ENCODE measurements around the gene CCNDBP1.
"Not testable (repeated sequence)": the region's sequence is repeated elsewhere in the genome, so short reads cannot be mapped to it uniquely, and the experiment has no call there.

CCNDBP1 gene

DNA sequence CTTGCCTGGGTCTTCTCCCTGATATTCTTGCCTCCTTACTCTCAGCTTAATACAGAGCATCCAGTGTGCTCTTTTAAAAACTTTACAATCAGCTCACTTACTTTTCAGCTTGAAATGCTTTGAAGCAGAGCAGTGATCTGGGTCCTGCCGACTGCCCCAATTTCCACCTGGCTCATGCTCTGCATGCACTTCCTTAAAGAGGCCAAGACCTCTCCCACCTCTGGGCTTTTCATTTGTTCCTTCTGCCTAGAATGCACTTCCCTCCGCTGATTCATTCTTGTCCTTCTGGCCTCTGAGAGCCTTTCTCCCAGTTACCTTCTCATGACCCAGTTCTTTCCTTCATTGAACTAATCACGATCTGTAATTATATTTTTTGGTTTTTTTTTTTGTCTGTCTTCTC, 1.9 kb upstream of the CCNDBP1 start:
- H3K4me3 ChIP-seq (ENCODE audit: low read length), result no peak overlapping the region
- no peak for TF ChIP-seq ZNF274 (IDR thresholded peaks at IDR 0.05; ENCODE audit: low read depth, low read length)

DNA sequence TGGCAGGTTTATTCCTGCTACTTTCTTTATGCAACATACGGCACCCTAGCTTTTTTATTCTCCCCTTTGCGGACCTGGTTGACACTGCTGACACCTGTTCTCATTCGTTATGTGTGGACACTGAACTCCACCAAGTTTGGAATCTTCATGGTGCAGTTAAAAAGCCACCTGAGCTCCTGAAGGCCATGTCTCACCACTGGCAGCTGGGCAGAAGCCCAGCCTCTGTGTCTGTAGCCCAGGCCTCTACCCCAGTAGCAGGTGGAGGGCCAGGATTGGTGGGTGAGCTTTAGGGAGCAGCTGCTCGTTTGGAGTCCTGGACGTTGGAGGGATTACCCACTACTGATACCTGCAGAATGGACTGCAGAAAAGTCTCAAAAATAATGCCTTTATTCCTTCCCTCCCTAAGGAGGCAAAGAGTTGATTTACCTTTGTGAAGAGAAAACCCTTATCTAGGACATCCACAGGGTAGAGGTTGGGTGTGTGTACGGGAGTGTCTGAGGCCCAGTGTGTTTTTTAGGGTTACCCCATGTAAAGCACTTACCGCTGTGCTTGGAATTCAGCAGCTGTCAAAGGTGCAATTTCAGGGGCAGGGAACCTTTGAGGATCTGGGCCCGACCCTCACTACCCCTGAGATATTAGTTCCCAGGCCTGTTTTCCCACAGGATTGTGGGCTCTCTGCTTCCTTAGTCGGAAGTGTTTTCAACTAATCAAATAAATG, 637 bp upstream of the CCNDBP1 start:
- no peak overlapping the region for H3K4me3 ChIP-seq (ENCODE audit: low read length)
- TF ChIP-seq ZNF274 (IDR thresholded peaks at IDR 0.05; ENCODE audit: low read depth, low read length), result no peak

DNA sequence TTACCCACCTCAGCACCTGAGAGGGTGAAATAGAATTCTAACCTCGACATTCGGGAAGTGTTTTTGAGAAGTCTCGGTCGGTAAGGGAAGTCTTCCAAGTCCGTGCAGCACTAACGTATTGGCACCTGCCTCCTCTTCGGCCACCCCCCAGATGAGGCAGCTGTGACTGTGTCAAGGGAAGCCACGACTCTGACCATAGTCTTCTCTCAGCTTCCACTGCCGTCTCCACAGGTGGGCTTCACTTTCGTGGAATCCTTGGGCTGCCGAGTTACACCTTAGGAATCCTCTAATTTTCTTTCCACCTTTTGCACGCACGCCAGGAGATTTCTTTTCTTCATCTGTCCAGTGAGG, 775 bp downstream of the CCNDBP1 start:
- no peak for TF ChIP-seq ZNF274 (IDR thresholded peaks at IDR 0.05; ENCODE audit: low read depth, low read length)

DNA sequence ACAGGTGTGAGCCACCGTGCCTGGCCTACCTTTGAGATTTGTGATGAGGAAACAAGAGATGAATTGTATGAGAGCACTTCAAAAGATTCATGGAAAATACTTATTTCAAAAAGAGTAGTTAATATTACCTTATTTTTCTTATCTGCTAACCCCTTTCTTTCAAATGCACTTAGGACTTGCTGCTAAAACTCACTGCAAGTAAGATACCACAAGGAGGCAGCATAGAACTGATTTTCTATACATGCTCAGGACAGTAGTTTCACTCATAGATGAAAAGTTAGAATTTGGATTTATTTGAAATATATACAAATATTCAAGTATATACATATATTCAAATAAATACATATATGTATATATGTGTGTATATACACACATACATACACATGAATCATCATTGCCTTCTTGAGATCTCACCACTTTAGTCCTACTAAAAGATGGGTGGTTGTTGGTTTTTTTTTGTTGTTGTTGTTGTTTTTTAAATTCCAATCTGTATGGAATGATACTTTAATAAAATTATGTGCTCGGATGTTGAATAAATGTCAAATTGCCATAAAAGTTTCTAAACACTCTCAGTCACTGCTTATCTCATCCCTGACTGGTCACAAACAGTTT, 2.4 kb downstream of the CCNDBP1 start:
- TF ChIP-seq ZNF274 (IDR thresholded peaks at IDR 0.05; ENCODE audit: low read depth, low read length), result no peak
- H3K4me3 ChIP-seq (ENCODE audit: low read length), result no peak overlapping the region

More for the DNA sequence above, 775 bp downstream of the CCNDBP1 start:
- peak overlapping the region; percentile 69 for H3K4me3 ChIP-seq (ENCODE audit: low read length)

DNA sequence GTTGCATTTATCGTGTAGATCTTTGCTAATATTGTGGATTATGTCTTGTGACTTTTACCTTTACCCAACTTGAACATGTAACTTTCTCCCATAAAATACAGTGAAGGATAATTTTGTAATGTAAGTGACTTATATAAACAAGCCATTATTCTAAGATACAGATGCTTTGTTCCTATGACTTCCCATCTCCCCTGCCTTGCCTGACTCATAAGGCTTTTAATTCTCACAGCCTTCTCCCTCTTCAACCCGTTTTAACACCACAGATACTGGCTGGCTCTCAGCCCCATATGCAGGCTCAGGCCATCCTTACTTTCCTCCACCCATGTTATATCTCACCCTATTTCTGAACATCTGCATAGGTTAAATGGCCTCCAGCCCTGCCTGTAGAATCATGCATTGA, 4.1 kb downstream of the CCNDBP1 start:
- TF ChIP-seq ZNF274 (IDR thresholded peaks at IDR 0.05; ENCODE audit: low read depth, low read length), result no peak

DNA sequence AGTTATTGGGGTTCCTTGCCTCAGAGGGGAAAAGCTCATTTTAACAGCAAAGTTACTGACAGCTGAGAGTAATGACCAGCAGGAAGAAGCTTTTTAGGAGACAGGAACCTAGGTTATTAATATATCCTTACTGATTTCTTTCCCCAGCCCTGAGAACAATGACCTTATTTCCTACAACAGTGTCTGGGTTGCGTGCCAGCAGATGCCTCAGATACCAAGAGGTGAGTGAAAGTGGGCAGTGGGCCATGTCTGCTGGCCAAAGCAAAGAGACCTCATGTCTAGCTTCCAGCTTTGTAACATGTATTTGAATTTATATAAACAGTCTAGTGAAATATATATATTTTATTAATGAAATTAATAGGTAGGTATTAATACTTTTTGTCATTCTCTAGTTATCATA, 5.0 kb downstream of the CCNDBP1 start:
- no peak for TF ChIP-seq ZNF274 (IDR thresholded peaks at IDR 0.05; ENCODE audit: low read depth, low read length)
- no peak overlapping the region for H3K4me3 ChIP-seq (ENCODE audit: low read length)

More for the DNA sequence above, 4.1 kb downstream of the CCNDBP1 start:
- H3K4me3 ChIP-seq (ENCODE audit: low read length), result no peak overlapping the region

DNA sequence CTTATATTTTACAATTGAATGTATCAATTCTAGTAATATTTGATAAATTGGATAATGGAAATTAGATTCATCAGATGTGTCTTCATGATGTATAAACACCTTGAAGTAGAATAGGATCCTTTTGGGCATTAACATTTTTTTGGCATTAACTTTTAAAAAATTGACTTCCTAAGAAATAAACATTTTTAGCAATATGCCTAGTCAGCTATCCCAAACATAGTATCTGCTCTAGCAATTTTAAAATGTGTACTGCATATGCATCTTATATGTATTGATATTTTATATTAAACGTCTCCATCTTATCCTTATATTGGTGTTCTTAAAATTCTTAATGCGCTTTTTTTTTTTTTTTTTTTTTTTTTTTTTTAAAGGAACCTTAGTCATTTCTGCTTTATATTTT, 8.5 kb downstream of the CCNDBP1 start:
- no peak overlapping the region for H3K4me3 ChIP-seq (ENCODE audit: low read length)
- TF ChIP-seq ZNF274 (IDR thresholded peaks at IDR 0.05; ENCODE audit: low read depth, low read length), result no peak

DNA sequence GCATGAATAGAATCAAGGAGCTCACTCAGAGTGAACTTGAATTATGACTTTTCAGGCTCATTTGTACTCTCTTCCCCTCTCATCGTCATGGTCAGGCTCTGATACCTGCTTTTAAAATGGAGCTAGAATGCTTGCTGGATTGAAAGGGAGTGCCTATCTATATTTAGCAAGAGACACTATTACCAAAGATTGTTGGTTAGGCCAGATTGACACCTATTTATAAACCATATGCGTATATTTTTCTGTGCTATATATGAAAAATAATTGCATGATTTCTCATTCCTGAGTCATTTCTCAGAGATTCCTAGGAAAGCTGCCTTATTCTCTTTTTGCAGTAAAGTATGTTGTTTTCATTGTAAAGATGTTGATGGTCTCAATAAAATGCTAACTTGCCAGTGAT, 9.6 kb downstream of the CCNDBP1 start:
- no peak for TF ChIP-seq ZNF274 (IDR thresholded peaks at IDR 0.05; ENCODE audit: low read depth, low read length)
- no peak overlapping the region for H3K4me3 ChIP-seq (ENCODE audit: low read length)

DNA sequence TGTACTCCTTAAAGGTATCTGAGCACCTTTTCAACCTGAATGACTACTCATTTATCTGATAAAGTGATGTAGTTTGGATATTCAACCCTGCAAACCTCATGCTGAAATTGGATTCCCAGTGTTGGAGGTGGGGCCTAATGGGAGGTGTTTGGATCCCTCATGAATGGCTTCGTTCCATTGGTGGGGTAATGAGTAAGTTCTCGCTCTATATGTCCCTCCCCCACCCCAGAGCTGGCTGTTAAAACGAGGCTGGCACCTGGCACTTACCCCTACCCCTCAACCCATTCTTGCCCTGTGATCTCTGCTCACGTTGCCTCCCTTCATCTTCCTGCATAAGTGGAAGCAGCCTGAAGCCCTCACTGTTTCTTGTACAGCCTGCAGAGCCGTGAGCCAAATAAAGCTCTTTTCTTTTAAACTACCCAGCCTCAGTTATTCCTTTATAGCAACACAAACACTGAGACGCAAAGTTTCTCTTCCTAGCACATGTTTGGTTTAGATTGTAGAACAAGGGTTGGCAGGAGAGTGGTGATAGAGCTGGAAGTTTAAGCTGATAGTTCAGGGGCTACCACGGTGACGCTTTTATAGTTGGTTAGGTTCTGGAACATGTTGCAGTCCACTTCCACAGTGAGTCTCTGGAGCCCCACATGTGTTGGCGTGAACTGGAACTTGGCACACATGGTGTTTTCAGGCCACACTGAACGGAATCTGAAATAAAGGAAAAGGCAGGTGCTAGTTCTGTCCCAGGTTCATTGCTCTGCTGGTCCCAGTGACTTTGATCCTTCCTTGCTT, 11.8 kb downstream of the CCNDBP1 start:
- no peak overlapping the region for H3K4me3 ChIP-seq (ENCODE audit: low read length)
- TF ChIP-seq ZNF274 (IDR thresholded peaks at IDR 0.05; ENCODE audit: low read depth, low read length), result no peak

DNA sequence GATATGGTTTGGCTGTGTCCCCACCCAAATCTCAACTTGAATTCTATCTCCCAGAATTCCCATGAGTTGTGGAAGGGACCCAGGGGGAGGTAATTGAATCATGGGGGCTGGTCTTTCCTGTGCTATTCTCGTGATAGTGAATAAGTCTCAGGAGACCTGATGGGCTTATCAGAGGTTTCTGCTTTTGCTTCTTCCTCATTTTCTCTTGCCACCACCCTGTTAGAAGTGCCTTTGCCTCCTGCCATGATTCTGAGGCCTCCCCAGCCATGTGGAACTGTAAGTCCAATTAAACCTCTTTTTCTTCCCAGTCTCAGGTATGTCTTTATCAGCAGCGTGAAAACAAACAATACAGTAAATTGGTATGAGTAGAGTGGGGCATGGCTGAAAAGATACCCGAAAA, 12.6 kb downstream of the CCNDBP1 start:
- not testable (repeated sequence) for H3K4me3 ChIP-seq (ENCODE audit: low read length)

DNA sequence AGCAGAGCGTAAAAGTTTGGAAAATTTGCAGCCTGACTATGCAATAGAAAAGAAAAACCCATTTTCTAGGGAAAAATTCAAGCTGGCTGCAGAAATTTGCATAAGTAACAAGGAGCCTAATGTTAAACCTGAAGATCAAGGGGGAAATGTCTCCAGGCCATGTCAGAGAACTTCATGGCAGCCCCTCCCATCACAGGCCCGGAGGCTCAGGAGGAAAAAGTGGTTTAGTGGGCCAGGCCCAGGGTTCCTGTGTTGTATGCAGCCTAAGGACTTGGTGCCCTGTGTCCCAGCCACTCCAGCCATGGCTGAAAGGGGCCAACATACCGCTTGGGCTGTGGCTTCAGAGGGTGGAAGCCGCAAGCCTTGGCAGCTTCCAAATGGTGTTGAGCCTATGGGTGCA, 13.4 kb downstream of the CCNDBP1 start:
- H3K4me3 ChIP-seq (ENCODE audit: low read length), result not testable (repeated sequence)

DNA sequence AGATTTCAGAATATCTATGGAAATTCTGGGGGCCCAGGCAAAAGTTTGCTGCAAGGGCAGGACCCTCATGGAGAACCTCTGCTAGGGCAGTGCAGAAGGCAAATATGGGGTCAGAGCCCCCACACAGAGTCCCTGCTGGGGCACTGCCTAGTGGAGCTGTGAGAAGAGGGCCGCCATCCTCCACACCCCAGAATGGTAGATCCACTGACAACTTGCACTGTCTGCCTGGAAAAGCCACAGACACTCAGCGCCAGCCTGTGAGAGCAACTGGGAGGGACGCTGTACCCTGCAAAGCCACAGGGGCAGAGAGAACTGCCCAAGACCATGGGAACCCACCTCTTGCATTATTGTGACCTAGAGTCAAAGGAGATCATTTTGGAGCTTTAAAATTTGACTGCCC, 13.8 kb downstream of the CCNDBP1 start:
- TF ChIP-seq ZNF274 (IDR thresholded peaks at IDR 0.05; ENCODE audit: low read depth, low read length), result no peak
- H3K4me3 ChIP-seq (ENCODE audit: low read length), result no peak overlapping the region

DNA sequence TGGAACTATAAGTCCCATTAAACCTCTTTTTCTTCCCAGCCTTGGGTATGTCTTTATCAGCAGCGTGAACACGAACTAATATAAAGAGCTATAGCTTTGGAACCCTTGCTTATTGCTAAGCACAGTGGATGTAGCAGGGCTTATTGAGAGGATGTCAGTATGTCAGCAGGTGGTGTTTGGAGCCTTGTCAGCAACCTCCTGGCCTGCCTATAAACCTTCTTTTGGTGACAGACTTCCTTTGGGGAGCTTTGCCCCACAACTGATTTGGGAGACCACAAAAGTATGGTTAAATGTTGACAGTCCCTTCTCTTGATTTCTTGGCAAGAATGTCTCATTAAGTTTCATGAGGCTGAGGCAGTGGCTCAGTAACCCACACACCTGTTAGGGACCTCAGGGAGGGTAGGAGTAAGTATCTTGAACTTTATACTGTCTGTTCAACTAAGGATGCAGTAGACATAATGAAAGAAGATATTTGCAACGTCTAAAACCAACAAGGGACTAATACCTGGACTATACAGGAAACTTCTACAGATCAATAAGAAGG, 14.8 kb downstream of the CCNDBP1 start:
- H3K4me3 ChIP-seq (ENCODE audit: low read length), result no peak overlapping the region
- no peak for TF ChIP-seq ZNF274 (IDR thresholded peaks at IDR 0.05; ENCODE audit: low read depth, low read length)

DNA sequence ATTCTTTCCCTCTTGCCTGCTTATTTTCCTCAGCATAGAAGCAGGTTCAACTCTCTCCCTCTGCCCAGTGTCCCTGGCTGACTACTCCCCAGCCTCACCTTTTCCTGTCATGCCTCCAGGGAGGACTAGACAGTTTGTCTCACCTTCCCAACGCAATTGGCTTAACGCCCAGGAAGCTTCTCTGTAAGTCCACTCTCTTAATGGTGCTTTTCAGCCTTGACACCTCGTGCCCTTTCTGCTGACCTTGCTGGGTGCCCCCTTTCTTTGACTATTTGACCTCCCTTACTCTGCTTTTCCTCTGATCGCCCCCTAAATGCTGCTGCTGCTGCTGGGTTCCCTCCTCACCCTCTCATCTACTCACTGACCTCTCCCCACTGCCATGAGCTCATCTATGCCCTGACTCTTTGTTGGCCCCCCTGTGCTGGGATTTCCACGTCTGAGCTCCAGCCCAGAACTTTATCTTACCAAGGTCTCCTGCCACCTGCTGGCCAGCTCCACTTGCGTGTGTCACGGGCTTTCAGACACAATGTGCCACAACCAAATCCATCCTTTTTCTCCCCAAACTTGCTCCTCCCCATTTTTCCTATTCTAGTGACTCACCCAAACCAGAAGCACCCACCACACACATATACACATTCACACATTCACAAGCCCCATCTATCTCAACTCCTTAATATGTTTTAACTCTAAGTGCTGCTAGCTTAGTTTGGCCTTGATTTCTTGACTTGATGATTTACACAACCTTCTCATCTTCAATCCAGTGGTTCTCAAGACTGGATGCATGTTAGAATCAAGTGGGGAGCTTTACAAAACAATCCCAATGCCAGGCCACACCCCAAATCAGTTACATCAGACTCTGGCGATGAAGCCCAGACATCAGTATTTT, 19.1 kb downstream of the CCNDBP1 start:
- no peak for TF ChIP-seq ZNF274 (IDR thresholded peaks at IDR 0.05; ENCODE audit: low read depth, low read length)
- no peak overlapping the region for H3K4me3 ChIP-seq (ENCODE audit: low read length)
